ENCODE measurements around the gene CTSC. TPM values are rescaled to one million over a fixed set of nuclear protein-coding genes. Genes with fewer than 3 reads are reported as not detected.

Gene CTSC
- polyA plus RNA-seq, 1 of the 3 experiments (the other 2 are of a cell fraction) = 104 TPM

GRCh38 chr11:88384004-88384668 is 46.6 kb upstream of the CTSC start (continued):
- peak; percentile 80 for TF ChIP-seq PBX3 (IDR thresholded peaks at IDR 0.05)
- no peak for TF ChIP-seq USF2 (IDR thresholded peaks at IDR 0.05; ENCODE audit: borderline replicate concordance, low read depth, low read length)
- TF ChIP-seq FOXJ3 (CRISPR knock-in tag; IDR thresholded peaks at IDR 0.05) = no peak
- no peak for TF ChIP-seq USF1 (IDR thresholded peaks at IDR 0.05; ENCODE audit: borderline replicate concordance, low read depth)
- TF ChIP-seq RCOR1 (IDR thresholded peaks at IDR 0.05; ENCODE audit: low read length) = no peak
- TF ChIP-seq SMC3 (IDR thresholded peaks at IDR 0.05; ENCODE audit: low read depth, low read length) = no peak
- TF ChIP-seq RFX5 (IDR thresholded peaks at IDR 0.05; ENCODE audit: low read length) = no peak
- TF ChIP-seq TCF12 (IDR thresholded peaks at IDR 0.05) = peak; percentile 88

- TF ChIP-seq IRF3 (IDR thresholded peaks at IDR 0.05; ENCODE audit: low read depth, low read length) (no peak), RAD21 (IDR thresholded peaks at IDR 0.05; ENCODE audit: low read length) (no peak), SIN3A (IDR thresholded peaks at IDR 0.05; ENCODE audit: borderline replicate concordance, low read depth, low read length) (no peak), POLR2AphosphoS5 (IDR thresholded peaks at IDR 0.05; ENCODE audit: low read depth, low read length) (no peak), MAX (IDR thresholded peaks at IDR 0.05; ENCODE audit: low read depth) (no peak), MEF2A (IDR thresholded peaks at IDR 0.05; ENCODE audit: borderline replicate concordance, low read depth) (no peak), PBX3 (IDR thresholded peaks at IDR 0.05) (no peak), GATA2 (CRISPR knock-in tag; IDR thresholded peaks at IDR 0.05) (no peak), NFIC (IDR thresholded peaks at IDR 0.05; ENCODE audit: borderline replicate concordance) (no peak), JUND (IDR thresholded peaks at IDR 0.05) (no peak), EZH2phosphoT487 (IDR thresholded peaks at IDR 0.05; ENCODE audit: borderline replicate concordance, low read depth) (no peak), FOSL2 (IDR thresholded peaks at IDR 0.05; ENCODE audit: borderline replicate concordance, low read depth) (no peak), MXI1 (IDR thresholded peaks at IDR 0.05; ENCODE audit: low read depth, low read length) (no peak), ELF1 (IDR thresholded peaks at IDR 0.05) (no peak), YY1 (IDR thresholded peaks at IDR 0.05; ENCODE audit: low read depth) (no peak), FOXM1 (IDR thresholded peaks at IDR 0.05; ENCODE audit: low read depth) (no peak), USF2 (IDR thresholded peaks at IDR 0.05; ENCODE audit: borderline replicate concordance, low read depth, low read length) (no peak), GABPA (IDR thresholded peaks at IDR 0.05; ENCODE audit: low read depth) (no peak)
- ChIA-PET POLR2A (no interaction called here), CTCF (no interaction called here)
- Histone ChIP-seq H3K36me3 (replicated peaks in 1 of 2; ENCODE audit: control insufficient read depth in 1 of 2, insufficient read depth in 2 of 2, low read length in 1 of 2) (no peaks in the 10 kb centered on the region), H3K9ac (no peak overlapping the region), H3K4me1 (ENCODE audit: control insufficient read depth in 1 of 2, insufficient read depth in 2 of 2, low read depth in 1 of 2, low read length in 1 of 2) (no peaks in the 10 kb centered on the region; a peak in 1 of 4 replicates), H3K27ac (ENCODE audit: low read depth in 2 of 2, low read length in 1 of 2) (no peak overlapping the region), H3K4me3 (ENCODE audit: low read depth in 2 of 2, low read length in 1 of 2) (no peak overlapping the region), H3K9me3 (no peaks in the 10 kb centered on the region), H3K27me3 (ENCODE audit: insufficient read depth) (no peaks in the 10 kb centered on the region), H4K20me1 (ENCODE audit: insufficient read depth) (no peaks in the 10 kb centered on the region), H3K4me2 (no peak overlapping the region), H2AFZ (ENCODE audit: low read depth) (no peak overlapping the region), H3F3A (replicated peaks; ENCODE audit: insufficient read depth) (peaks cover 19% of the 10 kb centered on the region), H3K79me2 (ENCODE audit: insufficient read depth) (no peaks in the 10 kb centered on the region), H3K9me2 (no peaks in the 10 kb centered on the region)
- DNase-seq = no peak
- 63% methylated on average over 3 of the region's 3 CpGs for WGBS (ENCODE audit: low lambda C conversion rate)
Measured at GRCh38 chr11:88383447-88383846, 45.9 kb upstream of the CTSC start.
